HG02884 (cell line): ENCODE data around the gene AZU1.

Experiments
- ATAC-seq: cut with Tn5 transposase; IDR thresholded peaks from one replicate; pipeline ENCODE4 v1.9.1; 2021; ENCODE audit warnings: mild to moderate bottlenecking, moderate library complexity; ENCODE audit not compliant: unreplicated experiment

The AZU1 gene

DNA sequence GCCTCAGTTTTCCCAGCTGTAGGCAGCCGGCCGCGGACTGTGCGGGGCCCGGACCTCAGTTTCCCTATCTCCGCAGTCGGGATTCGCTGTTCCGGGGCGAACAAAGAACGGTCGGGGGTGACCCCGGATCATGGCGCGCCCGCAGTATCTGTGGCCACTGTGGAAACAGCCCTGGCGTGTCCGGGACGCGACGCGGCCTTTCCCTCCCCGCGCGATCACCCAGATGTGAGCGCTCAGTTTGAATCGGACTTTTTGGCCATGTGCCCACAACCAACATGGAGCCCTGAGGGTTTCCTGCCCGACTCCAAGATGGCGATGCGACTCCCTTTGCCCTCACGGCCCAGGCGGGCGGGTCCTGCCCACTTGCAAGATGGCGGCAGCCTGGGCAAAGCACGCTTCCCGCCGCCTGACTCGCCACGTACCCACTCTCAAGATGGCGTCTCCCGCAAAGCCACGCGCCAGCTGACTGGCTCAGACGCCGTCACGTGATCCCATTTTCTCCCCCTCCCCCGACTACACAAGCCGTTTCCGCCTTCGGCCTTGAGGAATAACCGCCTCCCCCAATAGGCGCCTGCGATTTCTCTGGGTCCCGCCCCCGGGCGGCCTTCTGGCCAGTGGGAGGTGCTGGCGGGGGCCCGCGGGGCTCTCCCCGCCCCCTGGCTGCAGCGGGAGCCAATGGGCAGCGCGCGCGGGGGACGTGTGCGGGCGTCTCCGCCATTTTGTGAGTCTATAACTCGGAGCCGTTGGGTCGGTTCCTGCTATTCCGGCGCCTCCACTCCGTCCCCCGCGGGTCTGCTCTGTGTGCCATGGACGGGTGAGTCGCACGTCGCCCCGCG is 30.7 kb upstream of the AZU1 start, which contains the start of gene PTBP1:
Gene PTBP1, plus strand, starts transcription at position 761 of the 836 bp plus-strand sequence. Its CDS starts 46 bp downstream, at position 807.
- ATAC-seq: peak; percentile 62

DNA sequence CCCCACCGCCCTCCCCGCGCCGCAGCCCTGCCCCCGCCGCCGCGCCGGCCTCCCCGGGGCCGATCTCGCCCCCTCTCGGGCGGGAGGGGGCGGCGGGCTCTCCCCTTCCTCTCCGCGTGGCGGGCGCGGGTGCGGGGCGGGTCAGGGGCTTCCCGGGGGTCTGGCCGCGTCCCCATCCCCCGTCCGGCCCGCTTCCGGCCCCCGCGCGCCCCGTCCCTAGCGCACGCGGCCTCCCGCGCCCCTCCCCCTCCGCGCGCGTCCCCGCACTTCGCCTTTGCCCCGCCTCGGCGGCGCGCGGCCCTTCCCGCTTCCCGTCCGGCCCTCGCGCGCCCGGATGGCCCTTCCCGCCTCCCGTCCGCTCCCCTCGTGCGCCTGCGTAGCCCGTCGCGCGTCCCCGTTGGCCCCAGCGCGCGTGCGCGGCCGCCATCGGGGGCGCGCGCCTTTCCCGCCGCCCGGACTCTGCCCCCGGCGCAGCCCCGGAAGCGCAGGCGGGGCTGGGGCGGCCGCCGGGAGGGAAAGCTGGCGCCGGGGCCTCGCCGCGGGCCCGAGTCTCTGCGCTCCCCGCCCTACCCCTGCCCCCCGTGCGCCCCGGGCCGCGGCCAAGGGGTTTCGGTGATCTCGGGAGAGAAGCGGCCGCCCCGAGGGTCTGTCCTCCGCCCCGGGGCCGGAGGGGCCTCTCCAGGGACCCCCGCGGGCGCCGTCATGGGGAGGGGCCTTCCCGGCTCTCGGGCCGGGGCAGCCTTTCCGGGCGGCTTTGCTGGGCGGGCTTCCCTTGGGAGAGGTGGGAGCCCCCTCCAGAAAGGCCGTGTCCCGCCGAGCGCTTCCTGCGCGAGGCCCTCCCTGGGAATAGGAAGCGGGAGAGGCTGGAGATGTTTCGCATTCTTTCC is 29.9 kb upstream of the AZU1 start:
- peak; percentile 27 for ATAC-seq

DNA sequence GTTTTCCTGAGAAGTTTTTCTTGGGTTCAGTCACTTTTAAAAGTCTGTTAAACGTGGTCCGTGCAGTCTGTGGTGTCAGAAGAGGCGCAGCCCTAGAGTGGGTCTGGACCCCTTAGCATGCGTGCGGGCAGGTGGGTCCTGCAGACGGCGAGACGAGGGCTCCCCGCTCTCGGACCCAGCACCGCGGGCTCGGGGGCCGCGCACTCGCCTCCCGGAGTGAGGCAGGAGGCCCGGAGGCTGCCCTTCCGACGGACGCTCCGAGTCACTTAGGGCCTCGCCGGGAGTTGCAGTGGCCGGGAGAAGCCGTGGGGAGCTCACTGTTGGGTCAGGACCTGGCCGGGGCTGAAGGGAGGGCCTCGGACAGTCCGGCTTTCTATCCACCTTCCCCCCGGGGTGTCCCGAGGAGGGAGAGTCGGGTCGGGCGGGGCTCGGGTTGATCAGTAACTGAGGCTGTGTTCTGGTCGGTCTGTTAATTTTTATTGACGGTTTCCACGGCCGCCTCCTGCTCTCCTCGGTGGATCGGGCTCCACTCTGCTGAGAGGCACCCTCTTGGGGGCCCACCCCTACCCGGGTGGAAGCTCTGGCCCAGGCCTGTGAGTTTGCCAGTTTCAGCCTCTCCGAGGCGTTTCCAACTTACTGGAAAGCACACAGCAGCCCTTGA is 29.1 kb upstream of the AZU1 start:
- no peak for ATAC-seq

DNA sequence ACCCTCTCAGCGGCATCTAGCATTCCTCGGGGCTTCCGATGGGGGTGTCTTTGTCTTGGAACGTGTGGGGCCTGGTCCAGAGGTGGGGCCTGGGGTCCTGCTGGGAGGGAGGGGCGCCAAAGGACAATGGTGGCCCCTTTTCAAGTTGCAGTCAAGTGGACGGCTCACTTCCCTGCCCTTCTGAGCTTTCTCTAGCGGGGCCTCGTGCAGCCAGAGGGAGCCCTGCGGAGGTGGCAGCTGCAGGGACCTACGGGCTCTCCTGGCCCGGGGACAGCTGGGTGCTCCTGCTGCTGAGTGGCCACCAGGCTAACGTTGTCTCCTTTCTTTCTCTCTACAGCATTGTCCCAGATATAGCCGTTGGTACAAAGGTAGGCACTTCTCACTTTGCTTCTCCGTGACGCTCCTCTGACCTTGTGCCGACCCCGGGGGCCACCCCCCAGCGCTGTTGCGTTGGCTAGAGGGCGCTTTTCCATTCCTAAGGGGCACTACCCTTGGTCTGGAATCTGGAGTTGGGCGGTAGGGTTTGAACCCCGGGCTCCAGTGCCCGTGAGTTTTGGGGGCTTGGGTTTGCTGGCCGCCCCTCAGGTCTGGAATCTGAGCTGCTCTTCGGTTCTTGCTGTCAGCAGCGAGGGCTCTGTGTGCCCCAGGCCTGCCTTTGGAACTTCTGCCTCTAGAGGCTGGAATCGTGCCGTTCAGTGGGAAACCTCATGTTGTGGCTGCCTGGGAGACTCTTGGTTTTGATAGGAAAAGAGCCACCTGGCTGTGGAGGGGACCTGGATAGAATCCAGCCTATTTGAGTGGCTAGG is 28.4 kb upstream of the AZU1 start:
- no peak for ATAC-seq

DNA sequence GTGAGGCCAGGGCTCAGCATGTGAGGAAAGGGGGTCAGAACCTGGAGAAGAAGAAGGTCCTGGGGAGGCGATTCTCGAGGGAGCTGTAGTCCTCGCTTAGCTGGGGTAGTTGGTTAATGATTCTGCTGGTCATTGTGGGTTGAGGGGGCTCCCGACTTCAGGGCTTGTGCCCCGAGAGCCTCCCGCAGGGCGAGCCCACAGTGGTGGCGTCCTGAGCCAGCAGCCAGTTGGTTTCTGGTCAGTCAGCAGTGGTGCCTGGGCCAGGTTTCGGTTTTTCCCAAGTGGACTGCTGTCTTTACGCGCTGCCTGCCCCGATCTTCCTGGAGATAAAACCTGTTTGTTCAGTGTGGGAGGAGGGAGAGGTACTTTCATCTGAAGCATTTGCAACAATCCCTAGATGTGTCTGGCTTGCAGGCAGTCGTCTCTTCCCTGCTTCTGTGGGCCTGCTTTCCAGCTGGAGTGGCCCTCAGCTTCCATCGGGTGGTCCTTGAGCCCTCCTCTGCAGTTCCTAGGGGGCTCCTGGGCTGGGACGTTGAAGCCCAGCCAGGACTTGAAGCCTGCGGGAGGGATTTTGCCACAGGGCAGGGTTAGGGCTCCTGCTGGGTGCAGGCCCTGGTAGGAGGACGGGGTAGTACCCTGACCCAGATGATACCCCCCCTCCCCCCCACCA is 27.1 kb upstream of the AZU1 start:
- ATAC-seq: no peak

DNA sequence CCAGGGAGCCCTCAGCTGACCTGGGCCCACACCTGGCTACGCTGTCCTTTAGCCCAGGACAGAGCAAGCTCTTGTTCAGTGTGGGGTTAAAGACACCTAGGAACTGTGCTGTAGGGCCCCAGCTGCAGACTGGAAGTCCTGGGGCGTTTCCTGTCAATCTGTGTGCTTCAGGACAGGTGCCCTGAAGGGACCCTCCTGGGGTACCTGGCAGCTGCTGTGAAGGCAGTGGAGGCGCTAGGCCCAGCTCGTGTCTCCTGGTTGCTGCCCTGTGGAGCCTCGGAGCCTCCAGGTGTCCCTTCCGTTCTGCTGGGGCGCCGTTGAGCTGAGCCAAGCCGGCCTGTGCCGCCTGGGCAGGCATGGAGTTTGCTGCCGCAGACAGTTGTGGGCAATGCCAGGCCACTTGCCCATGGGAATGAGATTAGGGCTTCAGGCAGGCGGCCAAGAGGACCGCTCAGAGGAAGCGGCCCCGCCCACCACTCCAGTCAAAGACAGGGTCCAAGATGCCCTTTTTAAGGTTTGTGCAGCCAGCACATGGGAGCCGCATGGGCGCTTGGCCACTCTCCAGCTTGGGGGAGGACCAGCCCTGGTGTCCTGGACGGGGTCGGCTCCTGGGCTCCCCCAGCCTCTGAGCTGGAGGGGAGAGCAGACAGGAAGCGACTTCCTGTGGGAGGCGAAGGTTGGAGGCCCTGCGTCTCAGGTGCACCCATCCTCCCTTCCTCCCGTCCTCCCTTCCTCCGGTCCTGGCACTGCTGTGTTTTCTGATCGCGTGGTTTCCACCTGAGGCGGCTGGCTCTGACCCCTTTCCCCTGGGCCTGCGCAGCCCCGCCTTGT is 26.4 kb upstream of the AZU1 start:
- no peak for ATAC-seq

DNA sequence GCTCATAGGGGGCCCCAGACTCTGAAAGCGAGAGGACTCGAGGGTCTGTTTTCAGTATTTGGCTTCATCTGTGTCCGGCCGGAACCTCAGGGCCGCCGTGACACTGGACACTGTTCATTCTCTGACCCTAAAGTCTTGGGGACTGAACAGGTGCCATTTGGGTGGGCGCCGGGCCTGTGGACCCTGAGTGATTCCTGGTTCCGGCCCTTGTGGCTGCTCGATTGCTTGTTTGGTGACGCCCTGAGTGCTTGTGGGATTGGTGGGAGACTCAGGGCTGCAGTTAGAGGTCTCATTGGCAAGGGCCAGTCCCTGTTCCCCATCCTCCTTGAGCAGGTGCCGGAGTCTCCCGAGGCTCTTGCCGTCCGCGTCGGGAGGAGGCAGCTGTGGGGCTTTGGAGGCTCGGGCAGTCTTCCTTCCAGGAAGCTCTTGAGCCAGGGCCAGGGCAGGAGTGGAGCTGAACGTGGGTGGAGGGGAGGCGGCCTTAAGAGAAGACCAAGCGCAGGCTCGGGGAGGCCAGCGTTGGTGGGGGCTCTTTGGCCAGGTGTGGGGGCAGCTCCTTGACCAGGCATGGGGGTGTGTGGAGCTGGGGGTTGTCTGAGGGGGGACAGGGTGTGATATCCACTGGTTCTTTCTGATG is 25.7 kb upstream of the AZU1 start:
- ATAC-seq: no peak

DNA sequence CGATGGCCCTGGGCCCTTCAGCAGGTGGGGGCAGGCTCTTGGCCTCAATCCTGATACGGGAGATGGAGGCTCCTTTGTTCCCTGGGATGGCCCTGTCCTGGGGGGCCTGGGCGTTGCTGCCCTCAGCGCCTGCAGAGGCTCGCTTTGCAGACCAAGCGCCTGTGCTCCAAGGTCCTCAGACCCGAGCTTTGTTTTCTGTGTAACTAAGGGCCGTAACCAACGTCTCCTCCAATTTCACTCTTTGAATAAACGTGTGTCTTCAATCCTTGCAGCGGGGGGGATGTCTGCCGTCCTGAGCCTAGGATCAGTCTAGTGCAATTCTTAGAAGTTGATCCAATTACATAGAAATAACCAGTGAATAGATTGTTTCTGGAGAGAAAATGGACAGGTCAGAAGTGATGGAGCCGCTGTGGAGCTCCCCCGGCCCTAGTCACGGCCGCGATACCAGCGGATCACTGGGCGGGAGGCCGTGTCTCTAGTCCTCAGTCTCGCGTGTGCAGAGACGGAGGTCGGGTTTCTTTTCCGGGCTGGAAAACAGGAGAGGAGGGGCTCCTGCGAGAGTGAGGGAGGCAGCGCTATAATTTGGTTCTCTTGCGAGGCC is 25.0 kb upstream of the AZU1 start:
- ATAC-seq: no peak

DNA sequence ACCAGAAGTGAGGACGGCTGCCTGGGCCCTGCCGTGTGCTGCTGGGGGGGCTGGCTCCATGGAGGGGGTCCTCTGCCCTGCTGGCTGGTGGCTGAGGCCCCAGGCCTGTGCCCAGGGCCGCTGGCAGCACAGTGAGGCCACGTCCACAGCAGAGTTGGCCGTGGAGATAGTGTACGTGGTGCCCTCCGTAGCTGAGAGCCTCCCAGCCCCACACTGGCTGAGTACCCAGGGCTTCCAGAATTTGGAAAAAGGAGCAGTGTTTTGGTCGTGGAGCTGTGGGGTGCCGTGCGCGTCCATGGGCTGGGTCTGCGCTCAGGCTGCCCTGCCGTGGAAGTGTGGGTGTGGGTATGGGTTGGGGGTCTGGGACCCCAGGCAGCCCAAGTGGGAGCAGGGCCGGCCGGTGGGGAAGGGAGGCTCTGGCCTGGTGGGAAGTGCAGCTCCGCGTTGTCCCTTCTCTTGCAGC is 24.5 kb upstream of the AZU1 start:
- ATAC-seq: no peak

DNA sequence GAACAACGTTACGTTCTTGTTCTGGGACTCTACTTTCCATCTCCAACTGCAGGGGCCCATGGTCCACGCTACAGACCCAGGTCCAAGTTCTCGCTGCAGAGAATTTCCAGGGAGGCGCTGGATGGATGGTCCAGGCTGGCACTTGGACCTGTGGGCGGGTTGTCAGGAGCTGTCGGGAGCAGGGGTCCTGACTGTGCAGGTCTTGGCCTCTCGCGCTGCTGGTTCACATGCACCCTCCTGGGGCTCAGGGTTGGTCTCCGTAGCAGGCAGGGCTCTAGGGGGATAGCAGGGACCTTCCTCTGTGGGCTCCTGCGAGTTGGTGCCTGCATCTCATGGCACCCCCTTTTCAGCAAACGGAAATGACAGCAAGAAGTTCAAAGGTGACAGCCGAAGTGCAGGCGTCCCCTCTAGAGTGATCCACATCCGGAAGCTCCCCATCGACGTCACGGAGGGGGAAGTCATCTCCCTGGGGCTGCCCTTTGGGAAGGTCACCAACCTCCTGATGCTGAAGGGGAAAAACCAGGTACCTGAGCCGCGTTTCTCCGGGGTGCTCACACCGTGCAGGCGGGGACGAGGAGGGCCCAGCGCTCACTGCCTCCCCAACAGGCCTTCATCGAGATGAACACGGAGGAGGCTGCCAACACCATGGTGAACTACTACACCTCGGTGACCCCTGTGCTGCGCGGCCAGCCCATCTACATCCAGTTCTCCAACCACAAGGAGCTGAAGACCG is 23.8 kb upstream of the AZU1 start:
- no peak for ATAC-seq

DNA sequence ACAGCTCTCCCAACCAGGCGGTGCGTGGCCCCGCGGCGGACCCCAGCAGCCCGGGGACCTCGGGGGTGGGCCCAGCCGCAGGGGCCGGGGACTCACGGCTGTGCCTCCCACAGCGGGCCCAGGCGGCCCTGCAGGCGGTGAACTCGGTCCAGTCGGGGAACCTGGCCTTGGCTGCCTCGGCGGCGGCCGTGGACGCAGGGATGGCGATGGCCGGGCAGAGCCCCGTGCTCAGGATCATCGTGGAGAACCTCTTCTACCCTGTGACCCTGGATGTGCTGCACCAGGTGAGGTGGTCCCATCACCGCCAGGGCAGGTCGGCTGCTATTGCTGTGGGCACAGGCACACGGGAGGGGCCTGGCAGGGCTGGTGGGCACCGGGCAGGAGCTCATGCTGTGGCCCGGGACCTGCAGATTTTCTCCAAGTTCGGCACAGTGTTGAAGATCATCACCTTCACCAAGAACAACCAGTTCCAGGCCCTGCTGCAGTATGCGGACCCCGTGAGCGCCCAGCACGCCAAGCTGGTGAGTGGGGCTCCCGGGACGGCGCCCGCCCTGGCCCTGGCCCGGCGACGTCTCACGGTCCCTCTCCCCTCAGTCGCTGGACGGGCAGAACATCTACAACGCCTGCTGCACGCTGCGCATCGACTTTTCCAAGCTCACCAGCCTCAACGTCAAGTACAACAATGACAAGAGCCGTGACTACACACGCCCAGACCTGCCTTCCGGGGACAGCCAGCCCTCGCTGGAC is 23.0 kb upstream of the AZU1 start:
- no peak for ATAC-seq

DNA sequence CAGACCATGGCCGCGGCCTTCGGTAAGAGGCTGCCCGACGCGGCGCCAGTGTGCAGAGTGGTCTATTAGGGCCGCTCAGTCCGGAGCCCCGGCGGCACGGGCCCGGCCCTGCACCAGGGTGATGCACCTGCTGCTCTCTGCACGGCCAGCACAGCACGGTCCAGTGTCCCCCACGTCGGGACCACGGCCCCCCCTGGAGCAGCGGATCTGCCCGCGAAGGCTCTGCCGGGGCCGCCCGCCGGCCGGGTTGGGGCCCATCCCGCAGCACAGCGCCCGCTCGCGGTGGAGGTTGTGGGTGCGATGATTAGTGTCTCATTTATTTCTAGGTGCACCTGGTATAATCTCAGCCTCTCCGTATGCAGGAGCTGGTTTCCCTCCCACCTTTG is 22.5 kb upstream of the AZU1 start:
- no peak for ATAC-seq

DNA sequence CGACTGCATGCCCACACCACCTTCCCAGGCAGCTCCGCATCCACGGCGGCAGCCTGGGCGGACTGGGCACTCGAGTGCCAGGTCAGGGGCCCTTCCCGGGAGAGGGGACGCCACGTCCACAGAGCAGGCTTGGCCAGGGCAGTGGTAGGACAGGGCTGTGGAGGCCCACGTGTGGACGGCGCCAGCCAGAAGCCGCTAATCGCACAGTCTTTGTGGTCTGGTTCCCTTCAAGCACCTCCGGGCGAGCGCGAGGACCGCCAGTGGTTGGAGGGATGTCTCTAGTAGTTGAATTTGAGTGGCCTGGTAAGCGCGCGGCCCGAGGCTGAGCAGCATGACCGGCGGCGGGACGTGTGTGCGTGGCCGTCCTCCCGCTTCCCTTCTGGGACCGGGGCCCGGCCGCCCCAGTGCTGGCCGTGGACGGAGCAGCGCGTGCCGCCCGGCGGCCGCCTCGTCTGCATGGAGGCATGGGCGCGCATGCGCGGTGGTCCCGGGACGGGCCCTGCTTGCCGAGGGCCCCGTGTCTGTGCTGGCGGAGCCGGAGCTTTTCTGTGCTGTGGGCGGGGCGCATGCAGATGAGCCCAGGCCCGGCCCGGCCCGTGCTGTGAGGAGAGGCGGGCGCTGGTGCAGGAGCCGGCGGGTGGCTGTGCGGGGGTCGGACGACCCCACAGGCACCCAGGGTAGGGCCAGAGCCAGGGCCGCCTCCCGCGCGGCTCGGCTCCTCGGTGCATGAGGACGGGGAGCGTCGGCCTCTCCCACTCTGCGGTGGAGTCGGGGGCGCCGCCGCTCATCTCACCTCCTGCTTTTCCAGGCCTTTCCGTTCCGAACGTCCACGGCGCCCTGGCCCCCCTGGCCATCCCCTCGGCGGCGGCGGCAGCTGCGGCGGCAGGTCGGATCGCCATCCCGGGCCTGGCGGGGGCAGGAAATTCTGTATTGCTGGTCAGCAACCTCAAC is 21.8 kb upstream of the AZU1 start:
- no peak for ATAC-seq

DNA sequence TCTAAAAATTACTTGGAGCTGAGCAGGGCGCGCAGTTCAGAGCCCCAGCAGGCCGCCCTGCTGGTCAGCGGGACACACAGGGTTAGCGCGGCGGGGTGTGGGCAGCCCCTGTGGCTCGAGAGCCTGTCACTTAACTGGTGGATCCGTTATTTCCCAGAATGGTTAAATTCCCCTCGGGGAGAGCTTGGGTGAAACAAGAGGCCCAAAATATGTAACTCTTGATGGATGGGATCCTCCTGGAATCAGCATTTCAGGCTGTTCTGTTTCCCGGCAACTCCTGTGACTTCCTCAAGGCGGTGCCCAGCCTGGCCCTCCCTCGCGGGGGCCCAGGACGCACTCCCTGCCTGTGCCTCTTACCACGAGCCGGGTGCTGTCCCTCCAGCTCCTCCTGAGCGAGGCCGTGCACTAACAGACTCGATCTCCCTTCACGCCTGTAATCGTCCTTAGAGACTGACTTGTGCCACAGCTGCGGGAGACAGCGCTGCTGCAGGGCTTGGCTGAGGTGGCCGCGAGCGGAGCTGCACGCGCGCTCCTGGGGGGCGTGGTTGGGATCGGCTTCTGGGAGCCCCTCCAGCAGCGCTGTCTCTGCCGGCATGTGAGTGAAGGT is 20.7 kb upstream of the AZU1 start:
- ATAC-seq: no peak
